CD14-positive monocyte (primary cell): ENCODE results near the gene GRXCR2. TPM values are rescaled to one million over a fixed set of nuclear protein-coding genes. Genes with fewer than 3 reads are reported as not detected.

Experiments used
- DNase-seq, 3 donors: peaks; one replicate each; pipeline ENCODE4 v3.0.0-alpha.2; 2011 to 2022
- H2AFZ ChIP-seq: 2 replicates; pipeline ENCODE4 v1.6.0; 2012; ENCODE audit warnings: mild to moderate bottlenecking, low read depth, low read length, inconsistent platforms; ENCODE audit not compliant: insufficient read depth, poor library complexity, severe bottlenecking
- H3K27ac ChIP-seq, 2 donors: 1 replicate in 1 of 2; 2 replicates in 1 of 2; pipeline ENCODE4 v1.5.1; 2012 to 2013; ENCODE audit warnings: low read length in 2 of 2, control low read depth in 1 of 2, inconsistent platforms in 1 of 2, low read depth in 1 of 2, mild to moderate bottlenecking in 1 of 2
- H3K27me3 ChIP-seq, 2 donors: one replicate each; pipeline versions ENCODE4 v1.6.0 to v1.6.1; 2011 to 2013; ENCODE audit warnings: low read length in 2 of 2; ENCODE audit not compliant: control insufficient read depth in 2 of 2, insufficient read depth in 2 of 2
- H3K36me3 ChIP-seq, 2 donors: replicated peaks in 1 of 2; 1 replicate in 1 of 2; 2 replicates in 1 of 2; pipeline versions ENCODE4 v1.5.1 to v1.6.1; 2012 to 2013; ENCODE audit warnings: low read length in 2 of 2, control low read depth in 1 of 2, inconsistent platforms in 1 of 2, mild to moderate bottlenecking in 1 of 2; ENCODE audit not compliant: insufficient read depth in 2 of 2, control insufficient read depth in 1 of 2
- H3K4me1 ChIP-seq, 2 donors: 1 replicate in 1 of 2; 2 replicates in 1 of 2; pipeline versions ENCODE4 v1.5.1 to v1.6.1; 2012 to 2013; ENCODE audit warnings: low read length in 2 of 2, control low read depth in 1 of 2, inconsistent platforms in 1 of 2, mild to moderate bottlenecking in 1 of 2, moderate library complexity in 1 of 2; ENCODE audit not compliant: insufficient read depth in 2 of 2, control insufficient read depth in 1 of 2
- H3K4me2 ChIP-seq: replicated peaks from 2 replicates; pipeline ENCODE3; 2012; ENCODE audit warnings: low read length, moderate library complexity, mild to moderate bottlenecking; ENCODE audit not compliant: poor library complexity, severe bottlenecking; ENCODE audit errors: extremely low read depth
- H3K4me3 ChIP-seq, 3 experiments: fragments of 200-600 bp in 1 of 3; sonication (generic) in 1 of 3; replicated peaks in 1 of 3; 1 replicate in 2 of 3; 2 replicates in 1 of 3; pipeline ENCODE4 v1.5.1; 2011 to 2013; ENCODE audit warnings: low read length in 3 of 3, mild to moderate bottlenecking in 3 of 3, control low read depth in 2 of 3, low read depth in 2 of 3, inconsistent platforms in 1 of 3, moderate library complexity in 1 of 3
- H3K79me2 ChIP-seq: 2 replicates; pipeline ENCODE4 v1.6.0; 2012; ENCODE audit warnings: mild to moderate bottlenecking, control low read depth, inconsistent platforms, low read length, moderate library complexity; ENCODE audit not compliant: insufficient read depth
- H3K9ac ChIP-seq: 2 replicates; pipeline ENCODE4 v1.6.0; 2017; ENCODE audit warnings: low read length, mild to moderate bottlenecking; ENCODE audit not compliant: insufficient read depth, poor library complexity, severe bottlenecking
- H3K9me3 ChIP-seq, 2 donors: replicated peaks in 1 of 2; 1 replicate in 1 of 2; 2 replicates in 1 of 2; pipeline versions ENCODE4 v1.5.1 to v1.6.1; 2012 to 2013; ENCODE audit warnings: low read length in 2 of 2, control low read depth in 1 of 2; ENCODE audit not compliant: control insufficient read depth in 1 of 2, insufficient read depth in 1 of 2
- H4K20me1 ChIP-seq: 2 replicates; pipeline ENCODE4 v1.6.0; 2012; ENCODE audit warnings: mild to moderate bottlenecking, low read length, control low read depth, moderate library complexity; ENCODE audit not compliant: insufficient read depth
- H3K27ac Mint-ChIP-seq, 7 donors: one replicate each; pipeline ENCODE4 v1.8.0; 2020; ENCODE audit warnings: mild to moderate bottlenecking in 7 of 7, mixed read lengths in 7 of 7, moderate library complexity in 6 of 7, inconsistent platforms in 2 of 7
- H3K27me3 Mint-ChIP-seq, 3 donors: one replicate each; pipeline ENCODE4 v1.8.0; 2021 to 2022; ENCODE audit warnings: low read depth in 3 of 3, mild to moderate bottlenecking in 3 of 3, mixed read lengths in 3 of 3, moderate library complexity in 3 of 3, inconsistent platforms in 1 of 3
- H3K36me3 Mint-ChIP-seq, 2 donors: one replicate each; pipeline ENCODE4 v1.8.0; 2020; ENCODE audit warnings: mixed read lengths in 2 of 2, inconsistent platforms in 1 of 2, mild to moderate bottlenecking in 1 of 2
- H3K4me1 Mint-ChIP-seq: one replicate; pipeline ENCODE4 v1.8.0; 2020; ENCODE audit warnings: mild to moderate bottlenecking, mixed read lengths
- H3K4me3 Mint-ChIP-seq, 2 donors: one replicate each; pipeline ENCODE4 v1.8.0; 2020; ENCODE audit warnings: mild to moderate bottlenecking in 2 of 2, mixed read lengths in 2 of 2, moderate library complexity in 1 of 2
- H3K9me3 Mint-ChIP-seq, 7 donors: one replicate each; pipeline ENCODE4 v1.8.0; 2020 to 2022; ENCODE audit warnings: mixed read lengths in 7 of 7, mild to moderate bottlenecking in 6 of 7, moderate library complexity in 6 of 7, inconsistent platforms in 2 of 7
- CTCF ChIP-seq: fragments of 200-600 bp; IDR thresholded peaks from one replicate; pipeline ENCODE4 v1.8.0; 2022; ENCODE audit warnings: antibody characterized with exemption, mild to moderate bottlenecking
- WGBS: methylation state at CpG from one replicate; pipeline ENCODE4 v1.1.5; 2013; ENCODE audit warnings: missing lambda C conversion rate; ENCODE audit not compliant: insufficient coverage; 5-methylcytosine and 5-hydroxymethylcytosine counted together
- intact Hi-C, 2 donors: fragments of 100-400 bp; cut with micrococcal nuclease; formaldehyde crosslinking; loops; one replicate each; pipeline versions ENCODE4 v1.15.0 to v1.15.1; 2023
- polyA plus RNA-seq, 3 donors: library from polyadenylated mRNA; depleted of rRNA in 1 of 3; unstranded in 2 of 3; stranded (reverse) in 1 of 3; fragments of 300-500 nt in 2 of 3; fragments of >200 nt in 1 of 3; fragmentation: Illumina TruSeq in 2 of 3; gene quantifications; 1 replicate in 2 of 3; 2 replicates in 1 of 3; pipeline ENCODE4 v1.2.3, GENCODE V29; 2012 to 2021

Gene GRXCR2
- polyA plus RNA-seq, 3 donors = not detected

DNA sequence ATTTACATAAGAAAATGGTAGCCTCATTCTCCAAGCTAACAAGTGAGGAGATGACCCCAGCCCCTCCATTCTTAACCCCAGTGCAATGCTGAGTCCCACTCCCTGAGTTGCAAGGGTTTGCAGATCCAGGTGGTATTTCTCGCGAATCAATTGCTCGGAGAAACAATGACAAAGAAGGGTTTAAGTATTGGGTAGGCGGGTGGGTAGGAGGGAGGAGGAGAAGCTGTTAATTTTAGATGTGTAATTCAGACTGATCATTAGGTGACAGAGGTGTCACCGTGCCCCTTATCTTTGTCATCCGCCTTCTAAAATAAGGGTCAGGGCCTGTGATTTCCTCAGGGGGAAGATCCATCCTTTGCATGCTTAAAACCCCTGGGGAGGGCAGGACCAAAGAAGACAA lies 46.6 kb upstream of the GRXCR2 start:
- 100% methylated on average over 6 of the region's 6 CpGs for WGBS
- H3K4me3 ChIP-seq = no peak overlapping the region
- H3K27ac ChIP-seq = no peak overlapping the region
- Mint-ChIP-seq H3K27me3 (peaks cover 0 to 4% (median 1%) of the 10 kb centered on the region in 3 donors), H3K27ac (no peak overlapping the region), H3K4me3 (no peak overlapping the region), H3K9me3 (peaks cover 0 to 1% (median 0%) of the 10 kb centered on the region in 7 donors), H3K36me3 (no peaks in the 10 kb centered on the region), H3K4me1 (no peaks in the 10 kb centered on the region)
- no peak overlapping the region for H2AFZ ChIP-seq
- no peaks in the 10 kb centered on the region for H3K9me3 ChIP-seq
- no peak overlapping the region for H3K9ac ChIP-seq
- H3K79me2 ChIP-seq = no peaks in the 10 kb centered on the region
- intact Hi-C loops = no loop called here
- no peaks in the 10 kb centered on the region for H3K36me3 ChIP-seq
- H3K4me2 ChIP-seq = no peak overlapping the region
- TF ChIP-seq CTCF = no peak
- H4K20me1 ChIP-seq = no peaks in the 10 kb centered on the region
- H3K27me3 ChIP-seq = peaks cover 0 to 3% of the 10 kb centered on the region in 2 donors
- no peaks in the 10 kb centered on the region for H3K4me1 ChIP-seq
- no peak for DNase-seq

GRCh38 chr5:145918397-145918796 lies 45.6 kb upstream of the GRXCR2 start:
- H3K4me3 ChIP-seq = no peak overlapping the region
- no peak for DNase-seq

More at GRCh38 chr5:145918397-145918796, 45.6 kb upstream of the GRXCR2 start:
- Mint-ChIP-seq H3K27me3 (peaks cover 0 to 4% (median 1%) of the 10 kb centered on the region in 3 donors), H3K9me3 (peaks cover 0 to 1% (median 0%) of the 10 kb centered on the region in 7 donors), H3K4me1 (no peaks in the 10 kb centered on the region), H3K36me3 (no peaks in the 10 kb centered on the region), H3K4me3 (no peak overlapping the region), H3K27ac (no peak overlapping the region)
- TF ChIP-seq CTCF = no peak
- Histone ChIP-seq H4K20me1 (no peaks in the 10 kb centered on the region), H3K4me2 (no peak overlapping the region), H3K9me3 (no peaks in the 10 kb centered on the region), H3K27ac (no peak overlapping the region), H3K36me3 (no peaks in the 10 kb centered on the region), H3K27me3 (peaks cover 0 to 3% of the 10 kb centered on the region in 2 donors), H2AFZ (no peak overlapping the region), H3K4me1 (no peaks in the 10 kb centered on the region), H3K79me2 (no peaks in the 10 kb centered on the region), H3K9ac (no peak overlapping the region)
- intact Hi-C loops = no loop called here
- no CpG with 5 or more reads among the region's 2 CpGs for WGBS
